H9 (cell line): ENCODE measurements around the gene MGRN1. TPM values are rescaled to one million over a fixed set of nuclear protein-coding genes. Genes with fewer than 3 reads are reported as not detected.

Experiments
- DNase-seq: peaks from one replicate; pipeline ENCODE4 v3.0.0-alpha.2; 2017
- H2AFZ ChIP-seq: one replicate; pipeline ENCODE4 v1.6.1; 2013; ENCODE audit warnings: mild to moderate bottlenecking, low read length, control low read depth, moderate library complexity
- H2AK5ac ChIP-seq: 2 replicates; pipeline ENCODE4 v1.6.1; 2013; ENCODE audit warnings: low read length, control low read depth, mixed read lengths; ENCODE audit not compliant: insufficient read length
- H2BK120ac ChIP-seq: one replicate; pipeline ENCODE4 v1.6.1; 2013; ENCODE audit warnings: low read depth, mild to moderate bottlenecking, low read length, control low read depth, inconsistent platforms; ENCODE audit not compliant: poor library complexity, severe bottlenecking
- H2BK12ac ChIP-seq: 2 replicates; pipeline ENCODE4 v1.6.1; 2013; ENCODE audit warnings: low read length, control low read depth, mixed read lengths, low read depth; ENCODE audit not compliant: insufficient read length
- H2BK15ac ChIP-seq: 2 replicates; pipeline ENCODE4 v1.6.1; 2013; ENCODE audit warnings: low read depth, low read length, control low read depth
- H2BK20ac ChIP-seq: one replicate; pipeline ENCODE4 v1.6.1; 2013; ENCODE audit warnings: low read depth, mild to moderate bottlenecking, low read length, control low read depth, inconsistent platforms; ENCODE audit not compliant: poor library complexity, severe bottlenecking
- H2BK5ac ChIP-seq: 2 replicates; pipeline ENCODE4 v1.6.1; 2013; ENCODE audit warnings: low read length, control low read depth, mixed read lengths; ENCODE audit not compliant: insufficient read length
- H3K14ac ChIP-seq: 2 replicates; pipeline ENCODE4 v1.6.1; 2013; ENCODE audit warnings: low read length, control low read depth; ENCODE audit not compliant: insufficient read depth
- H3K18ac ChIP-seq: 2 replicates; pipeline ENCODE4 v1.6.1; 2013; ENCODE audit warnings: low read depth, mild to moderate bottlenecking, mixed read lengths, low read length, control low read depth; ENCODE audit not compliant: insufficient read length
- H3K23ac ChIP-seq: 2 replicates; pipeline ENCODE4 v1.6.1; 2013; ENCODE audit warnings: low read length, control low read depth, mixed read lengths, low read depth; ENCODE audit not compliant: insufficient read length
- H3K23me2 ChIP-seq: 2 replicates; pipeline ENCODE4 v1.6.1; 2013; ENCODE audit warnings: low read depth, mild to moderate bottlenecking, mixed read lengths, low read length, control low read depth; ENCODE audit not compliant: insufficient read length, poor library complexity, severe bottlenecking
- H3K27ac ChIP-seq: 2 replicates; pipeline ENCODE4 v1.5.1; 2013; ENCODE audit warnings: low read length, control low read depth, mixed read lengths, low read depth; ENCODE audit not compliant: insufficient read length
- H3K27me3 ChIP-seq: 2 replicates; pipeline ENCODE4 v1.6.1; 2013; ENCODE audit warnings: low read length, control low read depth, inconsistent platforms; ENCODE audit not compliant: insufficient read depth
- H3K4ac ChIP-seq: 2 replicates; pipeline ENCODE4 v1.6.1; 2013; ENCODE audit warnings: low read depth, mild to moderate bottlenecking, control low read depth, inconsistent platforms, low read length, moderate library complexity
- H3K4me1 ChIP-seq: 2 replicates; pipeline ENCODE4 v1.6.1; 2013; ENCODE audit warnings: low read length, control low read depth, inconsistent platforms; ENCODE audit not compliant: insufficient read depth
- H3K4me2 ChIP-seq: 2 replicates; pipeline ENCODE4 v1.6.1; 2013; ENCODE audit warnings: low read length, control low read depth, mixed read lengths; ENCODE audit not compliant: insufficient read length, insufficient read depth
- H3K56ac ChIP-seq: 2 replicates; pipeline ENCODE4 v1.6.1; 2013; ENCODE audit warnings: low read depth, mild to moderate bottlenecking, mixed read lengths, low read length, control low read depth; ENCODE audit not compliant: insufficient read length
- H3K79me1 ChIP-seq: 2 replicates; pipeline ENCODE4 v1.6.1; 2013; ENCODE audit warnings: low read depth, mild to moderate bottlenecking, moderate library complexity, low read length, control low read depth, inconsistent platforms; ENCODE audit not compliant: insufficient read depth, poor library complexity, severe bottlenecking
- H3K79me2 ChIP-seq: 2 replicates; pipeline ENCODE4 v1.6.1; 2013; ENCODE audit warnings: low read length, control low read depth, inconsistent platforms; ENCODE audit not compliant: insufficient read depth
- H3K9ac ChIP-seq: 2 replicates; pipeline ENCODE4 v1.6.1; 2013; ENCODE audit warnings: low read length, control low read depth, mixed read lengths; ENCODE audit not compliant: insufficient read length; ENCODE audit errors: extremely low read depth
- H3K9me3 ChIP-seq: one replicate; pipeline ENCODE4 v1.6.1; 2013; ENCODE audit warnings: low read depth, low read length, inconsistent platforms; ENCODE audit not compliant: control insufficient read depth
- H3T11ph ChIP-seq: one replicate; pipeline ENCODE4 v1.6.1; 2013; ENCODE audit warnings: mild to moderate bottlenecking, low read length, control low read depth, inconsistent platforms
- H4K20me1 ChIP-seq: one replicate; pipeline ENCODE4 v1.6.1; 2013; ENCODE audit not compliant: control insufficient read depth, insufficient read length, insufficient read depth
- H4K5ac ChIP-seq: 2 replicates; pipeline ENCODE4 v1.6.1; 2013; ENCODE audit warnings: low read depth, mild to moderate bottlenecking, mixed read lengths, low read length, control low read depth; ENCODE audit not compliant: insufficient read length
- H4K8ac ChIP-seq: replicated peaks from 2 replicates; pipeline ENCODE4 v1.6.1; 2013; ENCODE audit warnings: low read length, control low read depth, mixed read lengths, low read depth; ENCODE audit not compliant: insufficient read length
- H4K91ac ChIP-seq: 2 replicates; pipeline ENCODE4 v1.6.1; 2013; ENCODE audit warnings: low read depth, mild to moderate bottlenecking, moderate library complexity, mixed read lengths, low read length, control low read depth; ENCODE audit not compliant: insufficient read length
- H3K27ac Mint-ChIP-seq, 3 experiments: 2 replicates in 2 of 3; 3 replicates in 1 of 3; pipeline ENCODE4 v1.8.0; 2020 to 2021; ENCODE audit warnings: mixed read lengths in 3 of 3, mild to moderate bottlenecking in 1 of 3, moderate library complexity in 1 of 3
- H3K27me3 Mint-ChIP-seq: 2 replicates; pipeline ENCODE4 v1.8.0; 2021; ENCODE audit warnings: low read depth, mild to moderate bottlenecking, moderate library complexity, mixed read lengths
- H3K36me3 Mint-ChIP-seq, 3 experiments: 2 replicates in 2 of 3; 3 replicates in 1 of 3; pipeline ENCODE4 v1.8.0; 2020 to 2021; ENCODE audit warnings: low read depth in 3 of 3, mixed read lengths in 3 of 3; ENCODE audit not compliant: insufficient read depth in 1 of 3
- H3K4me1 Mint-ChIP-seq, 2 experiments: 2 replicates each; pipeline ENCODE4 v1.8.0; 2020; ENCODE audit warnings: mixed read lengths in 2 of 2
- H3K4me3 Mint-ChIP-seq, 2 experiments: 2 replicates in 1 of 2; 3 replicates in 1 of 2; pipeline ENCODE4 v1.8.0; 2020 to 2021; ENCODE audit warnings: mild to moderate bottlenecking in 2 of 2, mixed read lengths in 2 of 2, moderate library complexity in 1 of 2
- H3K9me3 Mint-ChIP-seq, 2 experiments: 2 replicates in 1 of 2; 3 replicates in 1 of 2; pipeline ENCODE4 v1.8.0; 2020; ENCODE audit warnings: mild to moderate bottlenecking in 2 of 2, mixed read lengths in 2 of 2, moderate library complexity in 1 of 2
- CTCF ChIP-seq: fragments of 200-600 bp; sonication (generic); conservative IDR thresholded peaks from 3 replicates; pipeline ENCODE4 v1.8.0; 2021; ENCODE audit warnings: antibody characterized with exemption, mild to moderate bottlenecking
- WGBS: extraction: QIAGEN DNeasy Blood & Tissue Kit; methylation state at CpG from one replicate; pipeline ENCODE4 v1.1.7; 2013; ENCODE audit warnings: missing lambda C conversion rate, low lambda C conversion rate, mixed read lengths; ENCODE audit not compliant: insufficient read length; ENCODE audit errors: extremely low coverage; 5-methylcytosine and 5-hydroxymethylcytosine counted together
- total RNA-seq: library from RNA; stranded (reverse); gene quantifications from 2 replicates; pipeline ENCODE4 v1.2.1, GENCODE V29; 2021

MGRN1 gene
- total RNA-seq, 1 experiment from 2014 or later = 91.6 TPM

- H3K18ac ChIP-seq = no peak overlapping the region
- no peak overlapping the region for H3K4me3 Mint-ChIP-seq
- H2BK12ac ChIP-seq = no peak overlapping the region
- H3K4me1 Mint-ChIP-seq = no peaks in the 10 kb centered on the region
- no peaks in the 10 kb centered on the region for H3K79me1 ChIP-seq
- no peaks in the 10 kb centered on the region for H3K9me3 Mint-ChIP-seq
- H3K4me1 ChIP-seq = no peaks in the 10 kb centered on the region
- no peak overlapping the region for H2AFZ ChIP-seq
- H3K27ac ChIP-seq = no peak overlapping the region
- H3K27me3 ChIP-seq = no peaks in the 10 kb centered on the region
- H2BK120ac ChIP-seq = no peak overlapping the region
- no CpG with 5 or more reads among the region's 7 CpGs for WGBS
- H3K23ac ChIP-seq = no peak overlapping the region
- peaks cover 11 to 54% (median 48%) of the 10 kb centered on the region in 3 experiments; a peak in 5 of 7 replicates for H3K36me3 Mint-ChIP-seq
- H3K9ac ChIP-seq = no peak overlapping the region
- no peaks in the 10 kb centered on the region for H3K79me2 ChIP-seq
- H2AK5ac ChIP-seq = no peak overlapping the region
- H3K56ac ChIP-seq = no peak overlapping the region
- H2BK15ac ChIP-seq = no peak overlapping the region
- H3K27ac Mint-ChIP-seq = peak overlapping the region; percentile 6 to 50 (median 32); a peak in 4 of 7 replicates
- no peaks in the 10 kb centered on the region for H3K23me2 ChIP-seq
- no peak overlapping the region for H4K5ac ChIP-seq
- DNase-seq = no peak
- H3K4me2 ChIP-seq = no peak overlapping the region
- H3K27me3 Mint-ChIP-seq = no peaks in the 10 kb centered on the region
- H2BK20ac ChIP-seq = no peak overlapping the region
- no peak overlapping the region for H4K91ac ChIP-seq
- no peak overlapping the region for H3K14ac ChIP-seq
- no peaks in the 10 kb centered on the region for H3K9me3 ChIP-seq
- TF ChIP-seq CTCF = no peak
- no peak overlapping the region for H4K8ac ChIP-seq
- no peaks in the 10 kb centered on the region for H4K20me1 ChIP-seq
- no peak overlapping the region for H3K4ac ChIP-seq
- H3T11ph ChIP-seq = no peak overlapping the region
- no peak overlapping the region for H2BK5ac ChIP-seq
These were observed 82.2 kb downstream of the MGRN1 start for GRCh38 chr16:4706871-4707270.
